Esophagus muscularis mucosa (tissue), 3 donors: Measurements from ENCODE around the gene CELF2.

Experiments used
- EP300 ChIP-seq: sonication (generic); formaldehyde crosslinking; IDR thresholded peaks from one replicate; pipeline ENCODE4 v1.6.1; 2017; ENCODE audit warnings: antibody characterized with exemption
- TF ChIP-seq, protein P1 (sequence below), 3 experiments: fragments of 200-600 bp in 2 of 3; fragments of 450-650 bp in 1 of 3; sonication (generic) in 2 of 3; IDR thresholded peaks; one replicate each; pipeline ENCODE4 v1.5.1; 2017 to 2019; ENCODE audit warnings: antibody characterized with exemption in 3 of 3, mild to moderate bottlenecking in 2 of 3, moderate library complexity in 1 of 3

GRCh38 chr10:11213137-11213536, 195.5 kb downstream of the CELF2 start:
- no peak for TF ChIP-seq EP300
- TF ChIP-seq, protein P1, sequence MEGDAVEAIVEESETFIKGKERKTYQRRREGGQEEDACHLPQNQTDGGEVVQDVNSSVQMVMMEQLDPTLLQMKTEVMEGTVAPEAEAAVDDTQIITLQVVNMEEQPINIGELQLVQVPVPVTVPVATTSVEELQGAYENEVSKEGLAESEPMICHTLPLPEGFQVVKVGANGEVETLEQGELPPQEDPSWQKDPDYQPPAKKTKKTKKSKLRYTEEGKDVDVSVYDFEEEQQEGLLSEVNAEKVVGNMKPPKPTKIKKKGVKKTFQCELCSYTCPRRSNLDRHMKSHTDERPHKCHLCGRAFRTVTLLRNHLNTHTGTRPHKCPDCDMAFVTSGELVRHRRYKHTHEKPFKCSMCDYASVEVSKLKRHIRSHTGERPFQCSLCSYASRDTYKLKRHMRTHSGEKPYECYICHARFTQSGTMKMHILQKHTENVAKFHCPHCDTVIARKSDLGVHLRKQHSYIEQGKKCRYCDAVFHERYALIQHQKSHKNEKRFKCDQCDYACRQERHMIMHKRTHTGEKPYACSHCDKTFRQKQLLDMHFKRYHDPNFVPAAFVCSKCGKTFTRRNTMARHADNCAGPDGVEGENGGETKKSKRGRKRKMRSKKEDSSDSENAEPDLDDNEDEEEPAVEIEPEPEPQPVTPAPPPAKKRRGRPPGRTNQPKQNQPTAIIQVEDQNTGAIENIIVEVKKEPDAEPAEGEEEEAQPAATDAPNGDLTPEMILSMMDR (IDR thresholded peaks at IDR 0.05), result no peak
